Suprapubic skin (tissue), 4 donors: ENCODE data around the gene DMRTB1. TPM values are rescaled to one million over a fixed set of nuclear protein-coding genes. Genes with fewer than 3 reads are reported as not detected.
"Not testable (repeated sequence)": the region's sequence is repeated elsewhere in the genome, so short reads cannot be mapped to it uniquely, and the experiment has no call there.

ENCODE experiments used
- DNase-seq, 2 donors: peaks; one replicate each; pipeline ENCODE4 v3.0.0-alpha.2; 2019; ENCODE audit warnings: low spot score in 2 of 2
- H3K27ac ChIP-seq: fragments of 200-600 bp; sonication (generic); one replicate; pipeline ENCODE4 v1.5.1; 2019
- H3K27me3 ChIP-seq: fragments of 200-600 bp; sonication (generic); one replicate; pipeline ENCODE4 v1.5.1; 2019
- H3K36me3 ChIP-seq: fragments of 200-600 bp; sonication (generic); one replicate; pipeline ENCODE4 v1.5.1; 2019
- H3K4me1 ChIP-seq: fragments of 200-600 bp; sonication (generic); one replicate; pipeline ENCODE4 v1.5.1; 2019
- H3K4me3 ChIP-seq: fragments of 200-600 bp; sonication (generic); one replicate; pipeline ENCODE4 v1.5.1; 2019; ENCODE audit warnings: mild to moderate bottlenecking
- H3K9me3 ChIP-seq: fragments of 200-600 bp; sonication (generic); one replicate; pipeline ENCODE4 v1.5.1; 2019
- CTCF ChIP-seq, 2 donors: fragments of 200-600 bp in 1 of 2; fragments of 450-650 bp in 1 of 2; sonication (generic) in 1 of 2; IDR thresholded peaks; one replicate each; pipeline ENCODE4 v1.5.1; 2016 to 2019; ENCODE audit warnings: antibody characterized with exemption in 2 of 2, mild to moderate bottlenecking in 1 of 2, moderate library complexity in 1 of 2
- EP300 ChIP-seq: sonication (generic); formaldehyde crosslinking; IDR thresholded peaks from one replicate; pipeline ENCODE4 v1.6.1; 2017; ENCODE audit warnings: antibody characterized with exemption
- POLR2A ChIP-seq, 2 donors: fragments of 450-650 bp; IDR thresholded peaks; one replicate each; pipeline ENCODE4 v1.6.1; 2017; ENCODE audit warnings: antibody characterized with exemption in 2 of 2, mild to moderate bottlenecking in 2 of 2, moderate library complexity in 2 of 2
- POLR2AphosphoS5 ChIP-seq, 3 donors: sonication (generic); formaldehyde crosslinking; IDR thresholded peaks; one replicate each; pipeline ENCODE4 v1.6.1; 2017; ENCODE audit warnings: antibody characterized with exemption in 3 of 3
- WGBS: methylation state at CpG from one replicate; pipeline ENCODE4 v1.1.5; 2018; 5-methylcytosine and 5-hydroxymethylcytosine counted together
- total RNA-seq, 4 donors: library from RNA; depleted of rRNA; stranded (reverse); fragments of >200 nt; gene quantifications; one replicate each; pipeline ENCODE4 v1.1.0, GENCODE V29; 2016

DMRTB1 gene
- total RNA-seq, 4 donors from 2014 or later = not detected

DNA sequence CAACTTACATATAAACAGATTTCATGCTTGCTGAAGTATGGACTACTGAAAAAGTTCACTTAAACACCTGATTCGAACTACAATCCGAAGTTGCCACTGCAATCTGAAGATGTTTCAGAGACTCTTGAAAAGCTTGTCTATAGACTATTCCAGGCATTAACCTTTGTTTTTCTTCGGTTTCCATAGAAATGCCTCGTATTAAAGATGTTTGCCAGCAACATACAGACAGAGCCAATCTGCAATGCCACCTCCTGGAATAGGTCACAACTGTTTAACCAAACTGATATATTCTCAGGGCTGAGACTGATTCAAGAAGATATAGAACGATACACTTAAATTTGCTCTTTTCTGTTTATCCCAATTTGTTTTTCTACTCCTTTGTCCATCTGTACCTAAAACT is 28.9 kb upstream of the DMRTB1 start:
- WGBS = 45% methylated on average over 5 of the region's 5 CpGs
- H3K36me3 ChIP-seq = no peaks in the 10 kb centered on the region
- DNase-seq = no peak
- no peaks in the 10 kb centered on the region for H3K9me3 ChIP-seq
- no peak overlapping the region for H3K4me3 ChIP-seq
- H3K27ac ChIP-seq = no peak overlapping the region
- peaks cover 9% of the 10 kb centered on the region for H3K27me3 ChIP-seq
- no peaks in the 10 kb centered on the region for H3K4me1 ChIP-seq
- no peak for TF ChIP-seq POLR2A (IDR thresholded peaks at IDR 0.05)

GRCh38 chr1:53430779-53431178 is 28.4 kb upstream of the DMRTB1 start:
- Histone ChIP-seq H3K36me3 (no peaks in the 10 kb centered on the region), H3K4me3 (no peak overlapping the region), H3K9me3 (no peaks in the 10 kb centered on the region), H3K4me1 (no peaks in the 10 kb centered on the region), H3K27ac (no peak overlapping the region), H3K27me3 (peaks cover 9% of the 10 kb centered on the region)
- no peak for DNase-seq
- TF ChIP-seq CTCF (IDR thresholded peaks at IDR 0.05) (no peak), POLR2AphosphoS5 (IDR thresholded peaks at IDR 0.05) (no peak), POLR2A (IDR thresholded peaks at IDR 0.05) (no peak), EP300 (no peak)

GRCh38 chr1:53431244-53431643 is 28.0 kb upstream of the DMRTB1 start:
- Histone ChIP-seq H3K4me1 (no peaks in the 10 kb centered on the region), H3K9me3 (no peaks in the 10 kb centered on the region), H3K27ac (no peak overlapping the region), H3K27me3 (peaks cover 11% of the 10 kb centered on the region), H3K4me3 (no peak overlapping the region), H3K36me3 (no peaks in the 10 kb centered on the region)
- no peak for TF ChIP-seq POLR2A (IDR thresholded peaks at IDR 0.05)
- WGBS = 81% methylated on average over 4 of the region's 4 CpGs
- DNase-seq = no peak

GRCh38 chr1:53431805-53432565 is 27.2 kb upstream of the DMRTB1 start:
- H3K9me3 ChIP-seq = no peaks in the 10 kb centered on the region
- TF ChIP-seq CTCF (IDR thresholded peaks at IDR 0.05) (no peak), POLR2AphosphoS5 (IDR thresholded peaks at IDR 0.05) (no peak), EP300 (no peak), POLR2A (IDR thresholded peaks at IDR 0.05) (no peak)
- H3K36me3 ChIP-seq = no peaks in the 10 kb centered on the region
- WGBS = 56% methylated on average over 5 of the region's 5 CpGs
- DNase-seq = no peak
- H3K4me3 ChIP-seq = no peak overlapping the region
- H3K27me3 ChIP-seq = peaks cover 15% of the 10 kb centered on the region
- no peaks in the 10 kb centered on the region for H3K4me1 ChIP-seq
- no peak overlapping the region for H3K27ac ChIP-seq

GRCh38 chr1:53432611-53433010 is 26.6 kb upstream of the DMRTB1 start:
- no peaks in the 10 kb centered on the region for H3K9me3 ChIP-seq
- no peaks in the 10 kb centered on the region for H3K36me3 ChIP-seq
- 69% methylated on average over 3 of the region's 3 CpGs for WGBS
- H3K27ac ChIP-seq = no peak overlapping the region
- peaks cover 15% of the 10 kb centered on the region for H3K27me3 ChIP-seq
- no peak for TF ChIP-seq CTCF (IDR thresholded peaks at IDR 0.05)
- TF ChIP-seq POLR2AphosphoS5 (IDR thresholded peaks at IDR 0.05) = no peak
- no peak for TF ChIP-seq EP300
- no peak for TF ChIP-seq POLR2A (IDR thresholded peaks at IDR 0.05)
- DNase-seq = no peak
- no peak overlapping the region for H3K4me3 ChIP-seq
- H3K4me1 ChIP-seq = no peaks in the 10 kb centered on the region

GRCh38 chr1:53434405-53435007 is 24.7 kb upstream of the DMRTB1 start:
- H3K4me1 ChIP-seq, H3K9me3 ChIP-seq, DNase-seq, H3K4me3 ChIP-seq, H3K27ac ChIP-seq, H3K36me3 ChIP-seq: not testable (repeated sequence)
- peaks cover 15% of the 10 kb centered on the region for H3K27me3 ChIP-seq
- 89% methylated on average over 10 of the region's 10 CpGs for WGBS
